Measurements from ENCODE around the gene NPHS1. TPM values are rescaled to one million over a fixed set of nuclear protein-coding genes. Genes with fewer than 3 reads are reported as not detected.

Gene NPHS1
- total RNA-seq, 1 donor from 2014 or later, result not detected

GRCh38 chr19:35890113-35890650 is 37.9 kb upstream of the NPHS1 start:
- no peak overlapping the region for H3K27ac ChIP-seq
- intact Hi-C loops (cut with DNase I), result no loop called here
- H3K27me3 ChIP-seq, result no peaks in the 10 kb centered on the region
- H3K4me3 ChIP-seq, result no peak overlapping the region
- TF ChIP-seq, protein P1, sequence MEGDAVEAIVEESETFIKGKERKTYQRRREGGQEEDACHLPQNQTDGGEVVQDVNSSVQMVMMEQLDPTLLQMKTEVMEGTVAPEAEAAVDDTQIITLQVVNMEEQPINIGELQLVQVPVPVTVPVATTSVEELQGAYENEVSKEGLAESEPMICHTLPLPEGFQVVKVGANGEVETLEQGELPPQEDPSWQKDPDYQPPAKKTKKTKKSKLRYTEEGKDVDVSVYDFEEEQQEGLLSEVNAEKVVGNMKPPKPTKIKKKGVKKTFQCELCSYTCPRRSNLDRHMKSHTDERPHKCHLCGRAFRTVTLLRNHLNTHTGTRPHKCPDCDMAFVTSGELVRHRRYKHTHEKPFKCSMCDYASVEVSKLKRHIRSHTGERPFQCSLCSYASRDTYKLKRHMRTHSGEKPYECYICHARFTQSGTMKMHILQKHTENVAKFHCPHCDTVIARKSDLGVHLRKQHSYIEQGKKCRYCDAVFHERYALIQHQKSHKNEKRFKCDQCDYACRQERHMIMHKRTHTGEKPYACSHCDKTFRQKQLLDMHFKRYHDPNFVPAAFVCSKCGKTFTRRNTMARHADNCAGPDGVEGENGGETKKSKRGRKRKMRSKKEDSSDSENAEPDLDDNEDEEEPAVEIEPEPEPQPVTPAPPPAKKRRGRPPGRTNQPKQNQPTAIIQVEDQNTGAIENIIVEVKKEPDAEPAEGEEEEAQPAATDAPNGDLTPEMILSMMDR (IDR thresholded peaks at IDR 0.05), result no peak
- TF ChIP-seq POLR2A (IDR thresholded peaks at IDR 0.05) (no peak), POLR2AphosphoS5 (IDR thresholded peaks at IDR 0.05; ENCODE audit: insufficient read depth in 1 of 2, low read depth in 1 of 2) (no peak)
- no peaks in the 10 kb centered on the region for H3K4me1 ChIP-seq
- H3K36me3 ChIP-seq, result peaks cover 0 to 64% of the 10 kb centered on the region in 2 donors
- DNase-seq (ENCODE audit: extremely low spot score in 2 of 2), result no peak
- H3K9me3 ChIP-seq, result no peaks in the 10 kb centered on the region

- no peak overlapping the region for H3K27ac ChIP-seq
- H3K27me3 ChIP-seq, result no peaks in the 10 kb centered on the region
- DNase-seq (ENCODE audit: extremely low spot score in 2 of 2), result no peak
- H3K4me3 ChIP-seq, result no peak overlapping the region
- H3K36me3 ChIP-seq, result peaks cover 0 to 58% of the 10 kb centered on the region in 2 donors
- no peaks in the 10 kb centered on the region for H3K4me1 ChIP-seq
- TF ChIP-seq, protein P1 (IDR thresholded peaks at IDR 0.05), result no peak
- no peak for TF ChIP-seq POLR2AphosphoS5 (IDR thresholded peaks at IDR 0.05; ENCODE audit: insufficient read depth in 1 of 2, low read depth in 1 of 2)
- no peak for TF ChIP-seq POLR2A (IDR thresholded peaks at IDR 0.05)
- intact Hi-C loops (cut with DNase I), result no loop called here
- no peaks in the 10 kb centered on the region for H3K9me3 ChIP-seq
These were observed 37.2 kb upstream of the NPHS1 start for GRCh38 chr19:35889370-35890112.

DNA sequence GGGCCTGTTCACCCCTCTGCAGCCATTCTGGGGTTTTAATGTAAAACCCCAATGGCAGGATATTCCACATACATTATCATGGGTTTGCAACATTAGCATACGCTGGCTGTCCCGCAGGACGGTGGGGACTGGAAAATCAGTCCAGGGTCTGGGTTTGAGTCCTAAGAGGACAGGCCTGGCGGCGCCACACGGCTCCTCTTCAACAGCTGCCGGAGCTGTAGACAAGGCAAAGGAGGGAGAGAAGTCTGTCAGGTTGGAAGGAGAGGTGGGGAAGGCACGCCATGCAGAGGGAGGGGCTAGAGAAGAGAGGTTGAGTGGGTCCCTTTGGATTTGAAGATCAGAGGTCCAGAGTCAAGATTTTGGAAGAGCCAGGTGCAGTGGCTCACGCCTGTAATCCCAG is 36.1 kb upstream of the NPHS1 start:
- intact Hi-C loops (cut with DNase I), result no loop called here
- Histone ChIP-seq H3K4me3 (no peak overlapping the region), H3K27me3 (no peaks in the 10 kb centered on the region), H3K27ac (no peak overlapping the region), H3K4me1 (no peaks in the 10 kb centered on the region), H3K9me3 (no peaks in the 10 kb centered on the region), H3K36me3 (peaks cover 0 to 51% of the 10 kb centered on the region in 2 donors)
- DNase-seq (ENCODE audit: extremely low spot score in 2 of 2), result no peak
- TF ChIP-seq POLR2AphosphoS5 (IDR thresholded peaks at IDR 0.05; ENCODE audit: insufficient read depth in 1 of 2, low read depth in 1 of 2), result no peak
- TF ChIP-seq, protein P1 (IDR thresholded peaks at IDR 0.05), result no peak
- TF ChIP-seq POLR2A (IDR thresholded peaks at IDR 0.05), result no peak

DNA sequence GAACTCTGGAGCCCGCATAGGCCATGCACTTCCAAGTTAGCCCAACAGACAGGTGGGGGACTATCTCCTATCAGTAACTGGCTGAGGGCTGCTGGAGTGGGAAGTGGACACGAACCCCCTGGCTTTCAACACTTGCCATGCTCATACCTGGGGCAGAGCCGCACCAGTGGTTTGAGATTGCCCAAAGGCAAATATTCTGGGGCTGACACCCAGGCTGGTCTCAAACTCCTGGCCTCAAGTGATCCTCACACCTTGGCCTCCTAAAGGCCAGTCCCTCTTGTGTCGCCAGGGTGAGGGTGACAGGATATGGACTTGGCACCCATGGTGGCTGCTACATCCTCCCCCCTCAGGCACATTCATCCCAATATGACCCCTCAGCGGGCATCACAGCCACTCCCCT is 34.9 kb upstream of the NPHS1 start:
- Histone ChIP-seq H3K27ac (no peak overlapping the region), H3K4me3 (no peak overlapping the region), H3K9me3 (no peaks in the 10 kb centered on the region), H3K27me3 (no peaks in the 10 kb centered on the region), H3K4me1 (no peaks in the 10 kb centered on the region), H3K36me3 (peaks cover 0 to 43% of the 10 kb centered on the region in 2 donors)
- TF ChIP-seq POLR2AphosphoS5 (IDR thresholded peaks at IDR 0.05; ENCODE audit: insufficient read depth in 1 of 2, low read depth in 1 of 2), result no peak
- no peak for TF ChIP-seq POLR2A (IDR thresholded peaks at IDR 0.05)
- TF ChIP-seq, protein P1 (IDR thresholded peaks at IDR 0.05), result no peak
- intact Hi-C loops (cut with DNase I), result no loop called here
- DNase-seq (ENCODE audit: extremely low spot score in 2 of 2), result no peak

- H3K27ac ChIP-seq, result no peak overlapping the region
- DNase-seq (ENCODE audit: extremely low spot score in 2 of 2), result no peak
- H3K27me3 ChIP-seq, result no peaks in the 10 kb centered on the region
- H3K4me3 ChIP-seq, result no peak overlapping the region
- H3K36me3 ChIP-seq, result peaks cover 0 to 34% of the 10 kb centered on the region in 2 donors
- no peaks in the 10 kb centered on the region for H3K9me3 ChIP-seq
- no peaks in the 10 kb centered on the region for H3K4me1 ChIP-seq
- TF ChIP-seq POLR2A (IDR thresholded peaks at IDR 0.05) (no peak), POLR2AphosphoS5 (IDR thresholded peaks at IDR 0.05; ENCODE audit: insufficient read depth in 1 of 2, low read depth in 1 of 2) (no peak)
- TF ChIP-seq, protein P1 (IDR thresholded peaks at IDR 0.05), result no peak
- intact Hi-C loops (cut with DNase I), result no loop called here
These were observed 33.6 kb upstream of the NPHS1 start for GRCh38 chr19:35885904-35886303.

All from vagina (tissue), 2 donors.